ENCODE results near the gene TCERG1L. TPM values are rescaled to one million over a fixed set of nuclear protein-coding genes. Genes with fewer than 3 reads are reported as not detected.

TCERG1L gene
- total RNA-seq, 1 experiment from 2014 or later, result 1.5 TPM

DNA sequence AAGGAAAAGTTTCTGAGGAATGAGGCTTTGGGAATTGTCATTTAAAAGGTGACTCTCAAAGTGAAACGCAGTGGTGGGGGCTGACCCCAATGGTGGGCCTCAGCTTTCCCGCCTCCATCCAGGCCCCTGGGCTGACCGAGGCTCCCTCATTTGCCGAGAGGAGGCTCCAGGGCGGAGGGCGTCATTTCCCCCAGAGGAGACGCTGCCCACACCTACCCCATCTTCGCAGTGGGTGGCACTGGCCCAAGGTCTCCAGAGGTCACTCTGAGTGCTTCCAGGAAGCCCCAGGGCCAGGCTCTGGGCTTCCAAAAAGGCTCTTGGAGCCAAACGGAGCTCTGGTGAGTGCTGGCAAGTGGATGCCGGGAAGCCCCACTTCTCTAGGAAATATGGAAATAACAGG, 38.0 kb downstream of the TCERG1L start (continued):
- TF ChIP-seq, protein P1, sequence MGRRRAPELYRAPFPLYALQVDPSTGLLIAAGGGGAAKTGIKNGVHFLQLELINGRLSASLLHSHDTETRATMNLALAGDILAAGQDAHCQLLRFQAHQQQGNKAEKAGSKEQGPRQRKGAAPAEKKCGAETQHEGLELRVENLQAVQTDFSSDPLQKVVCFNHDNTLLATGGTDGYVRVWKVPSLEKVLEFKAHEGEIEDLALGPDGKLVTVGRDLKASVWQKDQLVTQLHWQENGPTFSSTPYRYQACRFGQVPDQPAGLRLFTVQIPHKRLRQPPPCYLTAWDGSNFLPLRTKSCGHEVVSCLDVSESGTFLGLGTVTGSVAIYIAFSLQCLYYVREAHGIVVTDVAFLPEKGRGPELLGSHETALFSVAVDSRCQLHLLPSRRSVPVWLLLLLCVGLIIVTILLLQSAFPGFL (CRISPR knock-in tag; IDR thresholded peaks at IDR 0.05; ENCODE audit: borderline replicate concordance), result no peak

- no peak overlapping the region for H3K4me3 Mint-ChIP-seq
- peaks cover 21% of the 10 kb centered on the region for H3K27me3 Mint-ChIP-seq (ENCODE audit: low read depth)
- CTCF ChIA-PET, result no interaction called here
- H3K9me3 Mint-ChIP-seq, result peaks cover 55% of the 10 kb centered on the region
- no peaks in the 10 kb centered on the region for H3K4me1 Mint-ChIP-seq
- ATAC-seq (no peak), DNase-seq (ENCODE audit: low spot score) (no peak)
- no peak for TF ChIP-seq TEAD1 (CRISPR knock-in tag; IDR thresholded peaks at IDR 0.05)
- no peak for TF ChIP-seq ESRRA (CRISPR knock-in tag; IDR thresholded peaks at IDR 0.05; ENCODE audit: borderline replicate concordance)
- TF ChIP-seq ZNF138 (CRISPR knock-in tag; conservative IDR thresholded peaks at IDR 0.05), result no peak
- no peak for TF ChIP-seq SMAD4 (CRISPR knock-in tag; IDR thresholded peaks at IDR 0.05)
- TF ChIP-seq NR3C1 (CRISPR knock-in tag; conservative IDR thresholded peaks at IDR 0.05; ENCODE audit: low read depth), result no peak
- no peak for TF ChIP-seq ZNF219 (CRISPR knock-in tag; IDR thresholded peaks at IDR 0.05; ENCODE audit: borderline replicate concordance)
- no peak for TF ChIP-seq ETV6 (CRISPR knock-in tag; IDR thresholded peaks at IDR 0.05)
- TF ChIP-seq NR2C2 (CRISPR knock-in tag; IDR thresholded peaks at IDR 0.05), result no peak
- no peak for TF ChIP-seq FOXP1 (CRISPR knock-in tag; IDR thresholded peaks at IDR 0.05; ENCODE audit: borderline replicate concordance)
- no peak for TF ChIP-seq FOXJ3 (CRISPR knock-in tag; IDR thresholded peaks at IDR 0.05; ENCODE audit: borderline replicate concordance)
- TF ChIP-seq, protein P2, sequence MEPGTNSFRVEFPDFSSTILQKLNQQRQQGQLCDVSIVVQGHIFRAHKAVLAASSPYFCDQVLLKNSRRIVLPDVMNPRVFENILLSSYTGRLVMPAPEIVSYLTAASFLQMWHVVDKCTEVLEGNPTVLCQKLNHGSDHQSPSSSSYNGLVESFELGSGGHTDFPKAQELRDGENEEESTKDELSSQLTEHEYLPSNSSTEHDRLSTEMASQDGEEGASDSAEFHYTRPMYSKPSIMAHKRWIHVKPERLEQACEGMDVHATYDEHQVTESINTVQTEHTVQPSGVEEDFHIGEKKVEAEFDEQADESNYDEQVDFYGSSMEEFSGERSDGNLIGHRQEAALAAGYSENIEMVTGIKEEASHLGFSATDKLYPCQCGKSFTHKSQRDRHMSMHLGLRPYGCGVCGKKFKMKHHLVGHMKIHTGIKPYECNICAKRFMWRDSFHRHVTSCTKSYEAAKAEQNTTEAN (CRISPR knock-in tag; IDR thresholded peaks at IDR 0.05), result no peak
- TF ChIP-seq ZNF263 (CRISPR knock-in tag; IDR thresholded peaks at IDR 0.05; ENCODE audit: low read depth), result no peak
- no peak for TF ChIP-seq ZNF423 (CRISPR knock-in tag; IDR thresholded peaks at IDR 0.05)
- no peak for TF ChIP-seq ZBTB21 (CRISPR knock-in tag; IDR thresholded peaks at IDR 0.05; ENCODE audit: borderline replicate concordance)
- TF ChIP-seq ZNF416 (CRISPR knock-in tag; IDR thresholded peaks at IDR 0.05), result no peak
- no peak for TF ChIP-seq NFYB (CRISPR knock-in tag; conservative IDR thresholded peaks at IDR 0.05; ENCODE audit: low read depth)
- no peak overlapping the region for H3K27ac Mint-ChIP-seq
- POLR2A ChIA-PET, result no interaction called here
- H3K36me3 Mint-ChIP-seq, result peaks cover 69% of the 10 kb centered on the region
Observed at GRCh38 chr10:131272897-131273451, 38.5 kb downstream of the TCERG1L start.

GRCh38 chr10:131271966-131272365, 39.6 kb downstream of the TCERG1L start:
- Mint-ChIP-seq H3K4me1 (no peaks in the 10 kb centered on the region), H3K27ac (no peak overlapping the region), H3K27me3 (ENCODE audit: low read depth) (peaks cover 21% of the 10 kb centered on the region), H3K36me3 (peaks cover 67% of the 10 kb centered on the region), H3K9me3 (peaks cover 54% of the 10 kb centered on the region), H3K4me3 (no peak overlapping the region)
- TF ChIP-seq, protein P3, sequence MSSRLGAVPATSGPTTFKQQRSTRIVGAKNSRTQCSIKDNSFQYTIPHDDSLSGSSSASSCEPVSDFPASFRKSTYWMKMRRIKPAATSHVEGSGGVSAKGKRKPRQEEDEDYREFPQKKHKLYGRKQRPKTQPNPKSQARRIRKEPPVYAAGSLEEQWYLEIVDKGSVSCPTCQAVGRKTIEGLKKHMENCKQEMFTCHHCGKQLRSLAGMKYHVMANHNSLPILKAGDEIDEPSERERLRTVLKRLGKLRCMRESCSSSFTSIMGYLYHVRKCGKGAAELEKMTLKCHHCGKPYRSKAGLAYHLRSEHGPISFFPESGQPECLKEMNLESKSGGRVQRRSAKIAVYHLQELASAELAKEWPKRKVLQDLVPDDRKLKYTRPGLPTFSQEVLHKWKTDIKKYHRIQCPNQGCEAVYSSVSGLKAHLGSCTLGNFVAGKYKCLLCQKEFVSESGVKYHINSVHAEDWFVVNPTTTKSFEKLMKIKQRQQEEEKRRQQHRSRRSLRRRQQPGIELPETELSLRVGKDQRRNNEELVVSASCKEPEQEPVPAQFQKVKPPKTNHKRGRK (CRISPR knock-in tag; IDR thresholded peaks at IDR 0.05; ENCODE audit: borderline replicate concordance), result no peak
- TF ChIP-seq GRHL2 (CRISPR knock-in tag; IDR thresholded peaks at IDR 0.05; ENCODE audit: insufficient replicate concordance, severe bottlenecking), result no peak
- no peak for TF ChIP-seq IRF1 (CRISPR knock-in tag; IDR thresholded peaks at IDR 0.05)
- TF ChIP-seq SOX15 (CRISPR knock-in tag; IDR thresholded peaks at IDR 0.05), result no peak
- no peak for TF ChIP-seq TEAD4 (CRISPR knock-in tag; IDR thresholded peaks at IDR 0.05)
- DNase-seq (ENCODE audit: low spot score) (no peak), ATAC-seq (no peak)
- ChIA-PET POLR2A (no interaction called here), CTCF (no interaction called here)

Data from WTC11 (cell line).